Neural progenitor cell (in vitro differentiated cells): ENCODE data around the gene MMP3. TPM values are rescaled to one million over a fixed set of nuclear protein-coding genes. Genes with fewer than 3 reads are reported as not detected.

Experiments
- DNase-seq: peaks from one replicate; pipeline ENCODE4 v3.0.0-alpha.2; 2016; ENCODE audit warnings: low spot score
- H2AFZ ChIP-seq: fragments of 200-600 bp; sonication (generic); replicated peaks from 2 replicates; pipeline ENCODE4 v1.6.1; 2016; ENCODE audit warnings: antibody characterized with exemption
- H3F3A ChIP-seq: fragments of 200-600 bp; sonication (generic); 2 replicates; pipeline ENCODE4 v1.6.1; 2016; ENCODE audit warnings: antibody characterized with exemption, low read depth
- H3K27ac ChIP-seq: fragments of 200-600 bp; sonication (generic); 2 replicates; pipeline ENCODE4 v1.5.1; 2016; ENCODE audit warnings: mild to moderate bottlenecking
- H3K27me3 ChIP-seq: fragments of 200-600 bp; sonication (generic); 2 replicates; pipeline ENCODE4 v1.6.1; 2016; ENCODE audit warnings: mild to moderate bottlenecking, moderate library complexity
- H3K36me3 ChIP-seq: fragments of 200-600 bp; sonication (generic); 2 replicates; pipeline ENCODE4 v1.5.1; 2016
- H3K4me1 ChIP-seq: fragments of 200-600 bp; sonication (generic); 2 replicates; pipeline ENCODE4 v1.6.1; 2016; ENCODE audit warnings: mixed run types
- H3K4me2 ChIP-seq: fragments of 200-600 bp; sonication (generic); 2 replicates; pipeline ENCODE4 v1.6.1; 2016
- H3K4me3 ChIP-seq: fragments of 200-600 bp; sonication (generic); 2 replicates; pipeline ENCODE4 v1.5.1; 2016
- H3K79me2 ChIP-seq: fragments of 200-600 bp; sonication (generic); 2 replicates; pipeline ENCODE4 v1.6.1; 2016; ENCODE audit warnings: low read depth
- H3K9ac ChIP-seq: fragments of 200-600 bp; sonication (generic); 2 replicates; pipeline ENCODE4 v1.6.1; 2016
- H3K9me3 ChIP-seq: fragments of 200-600 bp; sonication (generic); 2 replicates; pipeline ENCODE4 v1.5.1; 2016; ENCODE audit warnings: low read depth
- H4K20me1 ChIP-seq: fragments of 200-600 bp; sonication (generic); 2 replicates; pipeline ENCODE4 v1.6.1; 2016; ENCODE audit warnings: low read depth
- H3K27ac Mint-ChIP-seq: 3 replicates; pipeline ENCODE4 v1.8.0; 2021; ENCODE audit warnings: mixed read lengths
- H3K27me3 Mint-ChIP-seq: 2 replicates; pipeline ENCODE4 v1.8.0; 2022; ENCODE audit warnings: low read depth, mild to moderate bottlenecking, inconsistent platforms, moderate library complexity, mixed read lengths; ENCODE audit not compliant: insufficient read depth
- H3K36me3 Mint-ChIP-seq: 3 replicates; pipeline ENCODE4 v1.8.0; 2021; ENCODE audit warnings: mixed read lengths
- H3K4me1 Mint-ChIP-seq: 3 replicates; pipeline ENCODE4 v1.8.0; 2021; ENCODE audit warnings: mixed read lengths
- H3K4me3 Mint-ChIP-seq: 3 replicates; pipeline ENCODE4 v1.8.0; 2021; ENCODE audit warnings: mild to moderate bottlenecking, moderate library complexity, mixed read lengths
- H3K9me3 Mint-ChIP-seq: 3 replicates; pipeline ENCODE4 v1.8.0; 2020; ENCODE audit warnings: mixed read lengths
- CTCF ChIP-seq: fragments of 200-600 bp; sonication (generic); IDR thresholded peaks from 2 replicates; pipeline ENCODE4 v1.5.1; 2017; ENCODE audit warnings: antibody characterized with exemption, mild to moderate bottlenecking
- EZH2 ChIP-seq: fragments of 200-600 bp; sonication (generic); IDR thresholded peaks from 2 replicates; pipeline ENCODE4 v1.6.1; 2017; ENCODE audit warnings: antibody characterized with exemption, mild to moderate bottlenecking, moderate library complexity
- EZH2phosphoT487 ChIP-seq: fragments of 200-600 bp; sonication (generic); IDR thresholded peaks from 2 replicates; pipeline ENCODE4 v1.6.1; 2017; ENCODE audit warnings: antibody characterized with exemption
- total RNA-seq: library from RNA; depleted of rRNA; stranded (reverse); fragments of >200 nt; gene quantifications from 2 replicates; pipeline ENCODE4 v1.2.3, GENCODE V29; 2015; ENCODE audit warnings: low replicate concordance

The MMP3 gene
- total RNA-seq, 1 donor from 2014 or later = not detected

GRCh38 chr11:102810950-102811660 is 32.3 kb downstream of the MMP3 start:
- peak; percentile 31 for DNase-seq
- H3F3A ChIP-seq = no peaks in the 10 kb centered on the region
- H2AFZ ChIP-seq = no peak overlapping the region
- TF ChIP-seq EZH2 (no peak), CTCF (peak; percentile 54), EZH2phosphoT487 (no peak)
- no peaks in the 10 kb centered on the region for H3K27me3 ChIP-seq
- no peak overlapping the region for H3K9ac ChIP-seq
- H3K9me3 ChIP-seq = no peaks in the 10 kb centered on the region
- no peaks in the 10 kb centered on the region for H3K79me2 ChIP-seq
- H3K36me3 Mint-ChIP-seq = no peaks in the 10 kb centered on the region
- no peaks in the 10 kb centered on the region for H4K20me1 ChIP-seq
- no peaks in the 10 kb centered on the region for H3K4me1 ChIP-seq
- H3K36me3 ChIP-seq = no peaks in the 10 kb centered on the region
- H3K4me1 Mint-ChIP-seq = no peaks in the 10 kb centered on the region
- H3K4me3 ChIP-seq = no peak overlapping the region
- peaks cover 2% of the 10 kb centered on the region for H3K9me3 Mint-ChIP-seq
- H3K4me2 ChIP-seq = no peak overlapping the region
- peaks cover 4% of the 10 kb centered on the region for H3K27me3 Mint-ChIP-seq
- H3K4me3 Mint-ChIP-seq = no peak overlapping the region
- no peak overlapping the region for H3K27ac ChIP-seq
- H3K27ac Mint-ChIP-seq = no peak overlapping the region

GRCh38 chr11:102809971-102810370 is 33.4 kb downstream of the MMP3 start:
- Histone ChIP-seq H3K4me1 (no peaks in the 10 kb centered on the region), H3K27me3 (no peaks in the 10 kb centered on the region), H3F3A (no peaks in the 10 kb centered on the region), H4K20me1 (no peaks in the 10 kb centered on the region), H3K79me2 (no peaks in the 10 kb centered on the region), H3K27ac (no peak overlapping the region), H3K4me3 (no peak overlapping the region), H2AFZ (no peak overlapping the region), H3K36me3 (no peaks in the 10 kb centered on the region), H3K9ac (no peak overlapping the region), H3K9me3 (no peaks in the 10 kb centered on the region), H3K4me2 (no peak overlapping the region)
- Mint-ChIP-seq H3K27ac (no peak overlapping the region), H3K9me3 (no peaks in the 10 kb centered on the region), H3K27me3 (peaks cover 4% of the 10 kb centered on the region), H3K36me3 (no peaks in the 10 kb centered on the region), H3K4me3 (no peak overlapping the region), H3K4me1 (no peaks in the 10 kb centered on the region)
- no peak for TF ChIP-seq CTCF
- no peak for TF ChIP-seq EZH2
- no peak for TF ChIP-seq EZH2phosphoT487
- DNase-seq = no peak

- Mint-ChIP-seq H3K4me3 (no peak overlapping the region), H3K36me3 (no peaks in the 10 kb centered on the region), H3K4me1 (no peaks in the 10 kb centered on the region), H3K27ac (no peak overlapping the region), H3K27me3 (peaks cover 3% of the 10 kb centered on the region), H3K9me3 (no peaks in the 10 kb centered on the region)
- H3K36me3 ChIP-seq = no peaks in the 10 kb centered on the region
- H3K79me2 ChIP-seq = no peaks in the 10 kb centered on the region
- H3K4me1 ChIP-seq = no peaks in the 10 kb centered on the region
- H3K9ac ChIP-seq = no peak overlapping the region
- peak overlapping the region; percentile 97 for H2AFZ ChIP-seq
- H4K20me1 ChIP-seq = no peaks in the 10 kb centered on the region
- peak overlapping the region; percentile 44 for H3K4me2 ChIP-seq
- H3K27ac ChIP-seq = no peak overlapping the region
- H3K4me3 ChIP-seq = peak overlapping the region; percentile 22
- no peaks in the 10 kb centered on the region for H3K27me3 ChIP-seq
- no peak for TF ChIP-seq EZH2
- TF ChIP-seq CTCF = peak; percentile 60
- no peaks in the 10 kb centered on the region for H3K9me3 ChIP-seq
- H3F3A ChIP-seq = no peaks in the 10 kb centered on the region
- DNase-seq = peak; percentile 77
Observed at GRCh38 chr11:102807921-102808320, 35.5 kb downstream of the MMP3 start.
